ENCODE results near the gene ZNF570.
A peak's percentile ranks its signal among the peaks of the same experiment; 100 is the strongest.

ZNF570 gene

DNA sequence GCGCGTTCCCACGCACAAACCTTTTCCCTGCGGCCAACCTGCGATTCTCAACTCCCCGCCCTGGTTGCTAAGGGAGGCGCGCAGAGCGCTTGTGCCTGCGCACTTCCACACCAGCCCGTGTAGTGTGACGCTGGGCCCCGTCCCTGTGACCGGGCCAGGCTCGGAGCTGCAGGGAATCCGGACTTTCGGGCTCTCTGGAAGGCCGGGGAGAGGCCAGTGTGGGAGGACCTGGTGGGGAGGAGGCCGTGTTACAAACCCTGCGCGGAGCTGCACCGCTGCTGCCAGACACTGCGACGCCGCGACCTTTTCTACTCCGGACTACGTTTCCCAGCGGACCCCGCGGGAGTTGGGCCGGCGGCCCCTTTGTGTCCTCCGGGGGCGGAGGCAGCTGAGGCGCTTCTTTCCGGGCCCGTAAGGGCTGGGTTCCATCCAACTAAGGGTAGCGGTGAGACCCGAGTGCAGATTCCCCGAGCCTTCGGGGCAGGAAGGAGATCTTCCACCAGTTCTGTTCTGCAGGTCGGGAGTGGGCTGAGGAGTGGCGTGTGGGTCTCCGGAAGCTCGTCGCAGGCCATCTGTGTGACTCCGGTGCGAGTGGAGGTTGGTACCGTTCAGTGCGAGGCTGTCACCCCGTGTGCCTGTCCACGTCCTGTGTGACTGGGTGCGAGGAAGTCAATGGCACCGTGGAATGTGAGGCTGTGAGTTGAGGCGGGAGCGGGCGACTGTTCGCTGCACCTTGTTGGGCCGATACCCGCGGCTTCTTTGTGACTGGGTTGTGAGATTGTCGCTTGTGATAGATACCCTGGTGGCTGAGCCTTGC is at the start of gene ZNF570 (continued):
- TF ChIP-seq ZNF37A (tag by site-specific recombination; IDR thresholded peaks at IDR 0.05) (no peak), ZNF324 (tag by site-specific recombination; IDR thresholded peaks at IDR 0.05) (peak; percentile 35), ZBTB20 (tag by site-specific recombination; IDR thresholded peaks at IDR 0.05) (peak; percentile 100), ZFP69B (tag by site-specific recombination; IDR thresholded peaks at IDR 0.05) (peak; percentile 61), ZNF426 (tag by site-specific recombination; IDR thresholded peaks at IDR 0.05) (no peak), ZFP37 (tag by site-specific recombination; IDR thresholded peaks at IDR 0.05) (peak; percentile 96), ZNF747 (tag by site-specific recombination; IDR thresholded peaks at IDR 0.05) (no peak), YY2 (tag by site-specific recombination; IDR thresholded peaks at IDR 0.05) (peak; percentile 72; the same call in 1 of the 2 replicates), SP7 (tag by site-specific recombination; IDR thresholded peaks at IDR 0.05) (peak; percentile 83; the same call in 1 of the 2 replicates), ZBTB7A (tag by site-specific recombination; IDR thresholded peaks at IDR 0.05; ENCODE audit: low read depth) (peak; percentile 69), WT1 (tag by site-specific recombination; IDR thresholded peaks at IDR 0.05) (peak; percentile 47; the same call in 1 of the 2 replicates), ZNF184 (tag by site-specific recombination; IDR thresholded peaks at IDR 0.05) (peak; percentile 79; the same call in 1 of the 2 replicates), OSR2 (tag by site-specific recombination; IDR thresholded peaks at IDR 0.05) (no peak), YY1 (tag by site-specific recombination; IDR thresholded peaks at IDR 0.05) (peak; percentile 79), ZBTB21 (tag by site-specific recombination; IDR thresholded peaks at IDR 0.05) (peak; percentile 70; the same call in 1 of the 2 replicates), ZNF391 (tag by site-specific recombination; IDR thresholded peaks at IDR 0.05; ENCODE audit: borderline replicate concordance, low read depth) (peak; percentile 91; the same call in 1 of the 2 replicates), ZNF155 (tag by site-specific recombination; IDR thresholded peaks at IDR 0.05) (no peak; the same call in 1 of the 2 replicates), ZNF768 (tag by site-specific recombination; IDR thresholded peaks at IDR 0.05) (no peak), ZNF48 (tag by site-specific recombination; IDR thresholded peaks at IDR 0.05) (no peak), GLIS2 (tag by site-specific recombination; IDR thresholded peaks at IDR 0.05) (peak; percentile 72), ZNF416 (tag by site-specific recombination; IDR thresholded peaks at IDR 0.05) (peak; percentile 21; the same call in 1 of the 2 replicates), ZIC2 (tag by site-specific recombination; IDR thresholded peaks at IDR 0.05) (no peak), ZNF571 (tag by site-specific recombination; IDR thresholded peaks at IDR 0.05) (no peak), REPIN1 (tag by site-specific recombination; IDR thresholded peaks at IDR 0.05; ENCODE audit: low read depth) (peak; percentile 71; the same call in 1 of the 2 replicates)
- TF ChIP-seq, protein P1, sequence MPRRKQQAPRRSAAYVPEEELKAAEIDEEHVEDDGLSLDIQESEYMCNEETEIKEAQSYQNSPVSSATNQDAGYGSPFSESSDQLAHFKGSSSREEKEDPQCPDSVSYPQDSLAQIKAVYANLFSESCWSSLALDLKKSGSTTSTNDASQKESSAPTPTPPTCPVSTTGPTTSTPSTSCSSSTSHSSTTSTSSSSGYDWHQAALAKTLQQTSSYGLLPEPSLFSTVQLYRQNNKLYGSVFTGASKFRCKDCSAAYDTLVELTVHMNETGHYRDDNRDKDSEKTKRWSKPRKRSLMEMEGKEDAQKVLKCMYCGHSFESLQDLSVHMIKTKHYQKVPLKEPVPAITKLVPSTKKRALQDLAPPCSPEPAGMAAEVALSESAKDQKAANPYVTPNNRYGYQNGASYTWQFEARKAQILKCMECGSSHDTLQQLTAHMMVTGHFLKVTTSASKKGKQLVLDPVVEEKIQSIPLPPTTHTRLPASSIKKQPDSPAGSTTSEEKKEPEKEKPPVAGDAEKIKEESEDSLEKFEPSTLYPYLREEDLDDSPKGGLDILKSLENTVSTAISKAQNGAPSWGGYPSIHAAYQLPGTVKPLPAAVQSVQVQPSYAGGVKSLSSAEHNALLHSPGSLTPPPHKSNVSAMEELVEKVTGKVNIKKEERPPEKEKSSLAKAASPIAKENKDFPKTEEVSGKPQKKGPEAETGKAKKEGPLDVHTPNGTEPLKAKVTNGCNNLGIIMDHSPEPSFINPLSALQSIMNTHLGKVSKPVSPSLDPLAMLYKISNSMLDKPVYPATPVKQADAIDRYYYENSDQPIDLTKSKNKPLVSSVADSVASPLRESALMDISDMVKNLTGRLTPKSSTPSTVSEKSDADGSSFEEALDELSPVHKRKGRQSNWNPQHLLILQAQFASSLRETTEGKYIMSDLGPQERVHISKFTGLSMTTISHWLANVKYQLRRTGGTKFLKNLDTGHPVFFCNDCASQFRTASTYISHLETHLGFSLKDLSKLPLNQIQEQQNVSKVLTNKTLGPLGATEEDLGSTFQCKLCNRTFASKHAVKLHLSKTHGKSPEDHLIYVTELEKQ (tag by site-specific recombination; IDR thresholded peaks at IDR 0.05; ENCODE audit: borderline replicate concordance): no peak
- TF ChIP-seq, protein P2, sequence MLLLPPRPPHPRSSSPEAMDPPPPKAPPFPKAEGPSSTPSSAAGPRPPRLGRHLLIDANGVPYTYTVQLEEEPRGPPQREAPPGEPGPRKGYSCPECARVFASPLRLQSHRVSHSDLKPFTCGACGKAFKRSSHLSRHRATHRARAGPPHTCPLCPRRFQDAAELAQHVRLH (tag by site-specific recombination; IDR thresholded peaks at IDR 0.05): peak; percentile 90
- TF ChIP-seq, protein P3, sequence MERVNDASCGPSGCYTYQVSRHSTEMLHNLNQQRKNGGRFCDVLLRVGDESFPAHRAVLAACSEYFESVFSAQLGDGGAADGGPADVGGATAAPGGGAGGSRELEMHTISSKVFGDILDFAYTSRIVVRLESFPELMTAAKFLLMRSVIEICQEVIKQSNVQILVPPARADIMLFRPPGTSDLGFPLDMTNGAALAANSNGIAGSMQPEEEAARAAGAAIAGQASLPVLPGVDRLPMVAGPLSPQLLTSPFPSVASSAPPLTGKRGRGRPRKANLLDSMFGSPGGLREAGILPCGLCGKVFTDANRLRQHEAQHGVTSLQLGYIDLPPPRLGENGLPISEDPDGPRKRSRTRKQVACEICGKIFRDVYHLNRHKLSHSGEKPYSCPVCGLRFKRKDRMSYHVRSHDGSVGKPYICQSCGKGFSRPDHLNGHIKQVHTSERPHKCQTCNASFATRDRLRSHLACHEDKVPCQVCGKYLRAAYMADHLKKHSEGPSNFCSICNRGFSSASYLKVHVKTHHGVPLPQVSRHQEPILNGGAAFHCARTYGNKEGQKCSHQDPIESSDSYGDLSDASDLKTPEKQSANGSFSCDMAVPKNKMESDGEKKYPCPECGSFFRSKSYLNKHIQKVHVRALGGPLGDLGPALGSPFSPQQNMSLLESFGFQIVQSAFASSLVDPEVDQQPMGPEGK (tag by site-specific recombination; IDR thresholded peaks at IDR 0.05): peak; percentile 83
- TF ChIP-seq, protein P4, sequence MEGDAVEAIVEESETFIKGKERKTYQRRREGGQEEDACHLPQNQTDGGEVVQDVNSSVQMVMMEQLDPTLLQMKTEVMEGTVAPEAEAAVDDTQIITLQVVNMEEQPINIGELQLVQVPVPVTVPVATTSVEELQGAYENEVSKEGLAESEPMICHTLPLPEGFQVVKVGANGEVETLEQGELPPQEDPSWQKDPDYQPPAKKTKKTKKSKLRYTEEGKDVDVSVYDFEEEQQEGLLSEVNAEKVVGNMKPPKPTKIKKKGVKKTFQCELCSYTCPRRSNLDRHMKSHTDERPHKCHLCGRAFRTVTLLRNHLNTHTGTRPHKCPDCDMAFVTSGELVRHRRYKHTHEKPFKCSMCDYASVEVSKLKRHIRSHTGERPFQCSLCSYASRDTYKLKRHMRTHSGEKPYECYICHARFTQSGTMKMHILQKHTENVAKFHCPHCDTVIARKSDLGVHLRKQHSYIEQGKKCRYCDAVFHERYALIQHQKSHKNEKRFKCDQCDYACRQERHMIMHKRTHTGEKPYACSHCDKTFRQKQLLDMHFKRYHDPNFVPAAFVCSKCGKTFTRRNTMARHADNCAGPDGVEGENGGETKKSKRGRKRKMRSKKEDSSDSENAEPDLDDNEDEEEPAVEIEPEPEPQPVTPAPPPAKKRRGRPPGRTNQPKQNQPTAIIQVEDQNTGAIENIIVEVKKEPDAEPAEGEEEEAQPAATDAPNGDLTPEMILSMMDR (tag by site-specific recombination; IDR thresholded peaks at IDR 0.05): peak; percentile 68
- TF ChIP-seq, protein P5, sequence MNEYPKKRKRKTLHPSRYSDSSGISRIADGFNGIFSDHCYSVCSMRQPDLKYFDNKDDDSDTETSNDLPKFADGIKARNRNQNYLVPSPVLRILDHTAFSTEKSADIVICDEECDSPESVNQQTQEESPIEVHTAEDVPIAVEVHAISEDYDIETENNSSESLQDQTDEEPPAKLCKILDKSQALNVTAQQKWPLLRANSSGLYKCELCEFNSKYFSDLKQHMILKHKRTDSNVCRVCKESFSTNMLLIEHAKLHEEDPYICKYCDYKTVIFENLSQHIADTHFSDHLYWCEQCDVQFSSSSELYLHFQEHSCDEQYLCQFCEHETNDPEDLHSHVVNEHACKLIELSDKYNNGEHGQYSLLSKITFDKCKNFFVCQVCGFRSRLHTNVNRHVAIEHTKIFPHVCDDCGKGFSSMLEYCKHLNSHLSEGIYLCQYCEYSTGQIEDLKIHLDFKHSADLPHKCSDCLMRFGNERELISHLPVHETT (tag by site-specific recombination; IDR thresholded peaks at IDR 0.05): no peak; the same call in 1 of the 2 replicates
- TF ChIP-seq, protein P6, sequence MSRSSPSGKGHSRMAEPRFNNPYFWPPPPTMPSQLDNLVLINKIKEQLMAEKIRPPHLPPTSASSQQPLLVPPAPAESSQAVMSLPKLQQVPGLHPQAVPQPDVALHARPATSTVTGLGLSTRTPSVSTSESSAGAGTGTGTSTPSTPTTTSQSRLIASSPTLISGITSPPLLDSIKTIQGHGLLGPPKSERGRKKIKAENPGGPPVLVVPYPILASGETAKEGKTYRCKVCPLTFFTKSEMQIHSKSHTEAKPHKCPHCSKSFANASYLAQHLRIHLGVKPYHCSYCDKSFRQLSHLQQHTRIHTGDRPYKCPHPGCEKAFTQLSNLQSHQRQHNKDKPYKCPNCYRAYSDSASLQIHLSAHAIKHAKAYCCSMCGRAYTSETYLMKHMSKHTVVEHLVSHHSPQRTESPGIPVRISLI (tag by site-specific recombination; IDR thresholded peaks at IDR 0.05): no peak

All from HEK293 (cell line).